Astrocyte of the spinal cord (primary cell): ENCODE measurements around the gene BRINP2.

Experiments
- DNase-seq: peaks from one replicate; pipeline ENCODE4 v3.0.0; 2011; ENCODE audit warnings: low read depth, low spot score
- H3K4me3 ChIP-seq: 2 replicates; pipeline ENCODE4 v1.5.1; 2011; ENCODE audit warnings: low read depth, mild to moderate bottlenecking, low read length, moderate library complexity
- CTCF ChIP-seq: IDR thresholded peaks from 2 replicates; pipeline ENCODE4 v1.5.1; 2012; ENCODE audit warnings: low read depth, mild to moderate bottlenecking, low read length, inconsistent platforms
- in situ Hi-C: cut with HindIII; loops from 2 replicates; pipeline ENCODE4 v1.10.0; 2017; ENCODE audit warnings: low sequenced_read_pairs

The BRINP2 gene

GRCh38 chr1:177256153-177257075 is 85.7 kb downstream of the BRINP2 start:
- in situ Hi-C loops, result no loop called here
- H3K4me3 ChIP-seq, result no peak overlapping the region
- TF ChIP-seq CTCF, result peak; percentile 72
- DNase-seq, result peak; percentile 94

GRCh38 chr1:177257128-177257527 is 86.4 kb downstream of the BRINP2 start:
- H3K4me3 ChIP-seq, result no peak overlapping the region
- DNase-seq, result no peak
- no peak for TF ChIP-seq CTCF
- in situ Hi-C loops, result no loop called here

GRCh38 chr1:177257576-177257975 is 86.8 kb downstream of the BRINP2 start:
- no peak overlapping the region for H3K4me3 ChIP-seq
- TF ChIP-seq CTCF, result no peak
- no peak for DNase-seq
- in situ Hi-C loops, result no loop called here

GRCh38 chr1:177270863-177271262 is 100.1 kb downstream of the BRINP2 start:
- no peak for DNase-seq
- H3K4me3 ChIP-seq, result no peak overlapping the region
- in situ Hi-C loops, result no loop called here

GRCh38 chr1:177273141-177273540 is 102.4 kb downstream of the BRINP2 start:
- no peak for TF ChIP-seq CTCF

More at GRCh38 chr1:177270863-177271262, 100.1 kb downstream of the BRINP2 start:
- no peak for TF ChIP-seq CTCF

GRCh38 chr1:177274687-177275211 is 104.0 kb downstream of the BRINP2 start:
- H3K4me3 ChIP-seq, result no peak overlapping the region
- DNase-seq, result peak; percentile 85
- TF ChIP-seq CTCF, result no peak
- in situ Hi-C loops, result no loop called here

More at GRCh38 chr1:177273141-177273540, 102.4 kb downstream of the BRINP2 start:
- DNase-seq, result no peak
- H3K4me3 ChIP-seq, result no peak overlapping the region
- in situ Hi-C loops, result no loop called here
